Mesendoderm (in vitro differentiated cells): ENCODE measurements around the gene UBALD1.
A peak's percentile ranks its signal among the peaks of the same experiment; 100 is the strongest.

Experiments used
- DNase-seq: peaks from one replicate; pipeline ENCODE4 v3.0.0; 2013
- H2AK5ac ChIP-seq: 2 replicates; pipeline ENCODE4 v1.6.1; 2013; ENCODE audit warnings: low read length, inconsistent platforms
- H2BK120ac ChIP-seq: 2 replicates; pipeline ENCODE4 v1.6.1; 2013; ENCODE audit warnings: low read depth, mild to moderate bottlenecking, low read length, moderate library complexity, mixed read lengths
- H2BK15ac ChIP-seq: replicated peaks from 2 replicates; pipeline ENCODE4 v1.6.1; 2013; ENCODE audit warnings: low read depth, mild to moderate bottlenecking, moderate library complexity
- H2BK5ac ChIP-seq: 2 replicates; pipeline ENCODE4 v1.6.1; 2013; ENCODE audit warnings: low read length, inconsistent platforms
- H3K18ac ChIP-seq: 2 replicates; pipeline ENCODE4 v1.6.1; 2013; ENCODE audit warnings: mild to moderate bottlenecking, low read length, mixed read lengths
- H3K23ac ChIP-seq: one replicate; pipeline ENCODE4 v1.6.1; 2013; ENCODE audit warnings: low read length
- H3K27ac ChIP-seq: 2 replicates; pipeline ENCODE4 v1.5.1; 2013; ENCODE audit warnings: low read depth, mild to moderate bottlenecking, inconsistent platforms, low read length, moderate library complexity
- H3K27me3 ChIP-seq: 2 replicates; pipeline ENCODE4 v1.6.1; 2013; ENCODE audit warnings: low read length, control low read depth, mild to moderate bottlenecking, inconsistent platforms; ENCODE audit not compliant: insufficient read depth, poor library complexity
- H3K36me3 ChIP-seq: 2 replicates; pipeline ENCODE4 v1.6.1; 2013; ENCODE audit warnings: low read length, inconsistent platforms; ENCODE audit not compliant: control insufficient read depth, insufficient read depth
- H3K4ac ChIP-seq: one replicate; pipeline ENCODE4 v1.6.1; 2013; ENCODE audit warnings: low read depth, mild to moderate bottlenecking, low read length, moderate library complexity
- H3K4me1 ChIP-seq: 2 replicates; pipeline ENCODE4 v1.6.1; 2013; ENCODE audit warnings: low read depth, low read length, inconsistent platforms; ENCODE audit not compliant: control insufficient read depth
- H3K4me2 ChIP-seq: 2 replicates; pipeline ENCODE4 v1.6.1; 2013; ENCODE audit warnings: low read length
- H3K4me3 ChIP-seq: 2 replicates; pipeline ENCODE4 v1.5.1; 2013; ENCODE audit warnings: mild to moderate bottlenecking, low read length
- H3K56ac ChIP-seq: one replicate; pipeline ENCODE4 v1.6.1; 2013; ENCODE audit warnings: low read length
- H3K79me1 ChIP-seq: 2 replicates; pipeline ENCODE4 v1.6.1; 2013; ENCODE audit warnings: low read length, inconsistent platforms
- H3K79me2 ChIP-seq: 2 replicates; pipeline ENCODE4 v1.6.1; 2013; ENCODE audit warnings: mild to moderate bottlenecking, low read length; ENCODE audit not compliant: control insufficient read depth, insufficient read depth
- H3K9ac ChIP-seq: 2 replicates; pipeline ENCODE4 v1.6.1; 2013; ENCODE audit warnings: low read length, inconsistent platforms
- H4K5ac ChIP-seq: one replicate; pipeline ENCODE4 v1.6.1; 2013; ENCODE audit warnings: low read length
- H4K8ac ChIP-seq: one replicate; pipeline ENCODE4 v1.6.1; 2013; ENCODE audit warnings: low read depth, mild to moderate bottlenecking, control low read depth, low read length, moderate library complexity
- WGBS: extraction: QIAGEN DNeasy Blood & Tissue Kit; methylation state at CpG from one replicate; pipeline ENCODE4 v1.1.7; 2013; ENCODE audit warnings: low lambda C conversion rate, missing lambda C conversion rate; ENCODE audit not compliant: insufficient coverage; ENCODE audit errors: extremely low coverage; 5-methylcytosine and 5-hydroxymethylcytosine counted together

Gene UBALD1

GRCh38 chr16:4606354-4606753 is 8.3 kb downstream of the UBALD1 start:
- H3K4me3 ChIP-seq: no peak overlapping the region
- H4K8ac ChIP-seq: no peak overlapping the region
- H2BK120ac ChIP-seq: no peak overlapping the region
- DNase-seq: no peak
- H3K4me1 ChIP-seq: no peaks in the 10 kb centered on the region
- H3K79me2 ChIP-seq: peaks cover 9% of the 10 kb centered on the region
- no peak overlapping the region for H4K5ac ChIP-seq
- H3K9ac ChIP-seq: no peak overlapping the region
- H3K23ac ChIP-seq: no peak overlapping the region
- no CpG with 5 or more reads among the region's 9 CpGs for WGBS
- no peak overlapping the region for H3K4ac ChIP-seq
- no peak overlapping the region for H2BK5ac ChIP-seq
- no peaks in the 10 kb centered on the region for H3K27me3 ChIP-seq
- H3K79me1 ChIP-seq: peaks cover 4% of the 10 kb centered on the region
- no peak overlapping the region for H3K27ac ChIP-seq
- no peak overlapping the region for H2BK15ac ChIP-seq
- H3K4me2 ChIP-seq: no peak overlapping the region
- no peak overlapping the region for H2AK5ac ChIP-seq
- no peaks in the 10 kb centered on the region for H3K36me3 ChIP-seq
- no peak overlapping the region for H3K56ac ChIP-seq
- H3K18ac ChIP-seq: no peak overlapping the region

GRCh38 chr16:4604401-4604800 is 10.3 kb downstream of the UBALD1 start:
- WGBS: no CpG with 5 or more reads among the region's 15 CpGs

GRCh38 chr16:4603624-4604170 is 11.0 kb downstream of the UBALD1 start:
- Histone ChIP-seq H2BK15ac (no peak overlapping the region), H3K36me3 (no peaks in the 10 kb centered on the region), H3K4ac (no peak overlapping the region), H3K4me2 (no peak overlapping the region), H4K8ac (no peak overlapping the region), H3K4me1 (no peaks in the 10 kb centered on the region), H3K9ac (no peak overlapping the region), H3K27me3 (no peaks in the 10 kb centered on the region), H2AK5ac (no peak overlapping the region), H3K23ac (no peak overlapping the region), H2BK5ac (no peak overlapping the region), H4K5ac (no peak overlapping the region), H2BK120ac (no peak overlapping the region), H3K56ac (peak overlapping the region; percentile 25), H3K4me3 (no peak overlapping the region), H3K27ac (no peak overlapping the region), H3K18ac (no peak overlapping the region), H3K79me1 (no peaks in the 10 kb centered on the region), H3K79me2 (no peaks in the 10 kb centered on the region)
- no CpG with 5 or more reads among the region's 13 CpGs for WGBS
- no peak for DNase-seq

More at GRCh38 chr16:4604401-4604800, 10.3 kb downstream of the UBALD1 start:
- Histone ChIP-seq H3K27me3 (no peaks in the 10 kb centered on the region), H3K4me3 (no peak overlapping the region), H3K27ac (no peak overlapping the region), H3K4me1 (no peaks in the 10 kb centered on the region), H4K5ac (no peak overlapping the region), H2BK120ac (no peak overlapping the region), H2BK15ac (no peak overlapping the region), H2BK5ac (no peak overlapping the region), H3K56ac (no peak overlapping the region), H3K9ac (no peak overlapping the region), H4K8ac (no peak overlapping the region), H3K36me3 (no peaks in the 10 kb centered on the region), H3K79me1 (no peaks in the 10 kb centered on the region), H3K4me2 (no peak overlapping the region), H2AK5ac (no peak overlapping the region), H3K79me2 (no peaks in the 10 kb centered on the region), H3K4ac (no peak overlapping the region), H3K18ac (no peak overlapping the region), H3K23ac (no peak overlapping the region)
- no peak for DNase-seq

- H3K4me2 ChIP-seq: no peak overlapping the region
- no peak for DNase-seq
These were observed 12.4 kb downstream of the UBALD1 start for GRCh38 chr16:4602331-4602730.

GRCh38 chr16:4601864-4602186 is 12.9 kb downstream of the UBALD1 start:
- Histone ChIP-seq H3K79me1 (no peaks in the 10 kb centered on the region), H3K79me2 (no peaks in the 10 kb centered on the region), H3K9ac (no peak overlapping the region), H3K4me2 (no peak overlapping the region), H3K4ac (no peak overlapping the region), H3K27me3 (no peaks in the 10 kb centered on the region), H3K36me3 (no peaks in the 10 kb centered on the region), H3K56ac (no peak overlapping the region), H2BK15ac (no peak overlapping the region), H3K23ac (no peak overlapping the region), H2BK120ac (no peak overlapping the region), H3K4me3 (no peak overlapping the region), H3K27ac (no peak overlapping the region), H4K8ac (no peak overlapping the region), H2BK5ac (no peak overlapping the region), H3K18ac (no peak overlapping the region), H3K4me1 (no peaks in the 10 kb centered on the region), H4K5ac (no peak overlapping the region), H2AK5ac (no peak overlapping the region)
- no CpG with 5 or more reads among the region's 6 CpGs for WGBS
- no peak for DNase-seq

More at GRCh38 chr16:4602331-4602730, 12.4 kb downstream of the UBALD1 start:
- Histone ChIP-seq H3K27me3 (no peaks in the 10 kb centered on the region), H2BK120ac (no peak overlapping the region), H3K4me3 (no peak overlapping the region), H4K5ac (no peak overlapping the region), H3K36me3 (no peaks in the 10 kb centered on the region), H3K79me1 (no peaks in the 10 kb centered on the region), H2BK15ac (no peak overlapping the region), H3K23ac (peak overlapping the region; percentile 66), H3K56ac (no peak overlapping the region), H2AK5ac (no peak overlapping the region), H3K79me2 (no peaks in the 10 kb centered on the region), H4K8ac (no peak overlapping the region), H3K9ac (no peak overlapping the region), H3K4ac (no peak overlapping the region), H3K18ac (no peak overlapping the region), H2BK5ac (no peak overlapping the region), H3K27ac (no peak overlapping the region), H3K4me1 (no peaks in the 10 kb centered on the region)
- WGBS: no CpG with 5 or more reads among the region's 8 CpGs
